ENCODE data around the gene TAF1A. TPM values are rescaled to one million over a fixed set of nuclear protein-coding genes. Genes with fewer than 3 reads are reported as not detected.

The TAF1A gene
- total RNA-seq, 1 donor from 2014 or later: 2.2 TPM

DNA sequence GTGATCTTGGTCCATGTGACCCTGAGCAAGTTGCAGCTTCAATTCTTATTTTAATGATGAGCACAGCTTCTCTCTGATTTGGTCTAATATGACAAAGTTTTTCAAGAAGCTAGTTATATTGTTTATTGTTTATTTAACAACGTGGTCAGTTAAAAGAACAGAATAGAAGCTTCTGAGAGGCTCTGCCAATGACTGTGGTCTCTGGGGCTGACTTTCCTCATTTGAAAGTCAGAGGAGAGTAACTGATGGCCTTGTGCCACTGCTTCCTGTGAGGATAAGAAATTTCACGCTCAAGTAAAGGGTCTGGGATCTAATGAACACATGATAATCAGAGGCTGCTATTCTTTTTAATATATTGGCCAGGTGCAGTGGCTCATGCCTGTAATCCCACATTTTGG is 49.1 kb downstream of the TAF1A start:
- ATAC-seq (no peak), DNase-seq (ENCODE audit: low spot score) (no peak)

DNA sequence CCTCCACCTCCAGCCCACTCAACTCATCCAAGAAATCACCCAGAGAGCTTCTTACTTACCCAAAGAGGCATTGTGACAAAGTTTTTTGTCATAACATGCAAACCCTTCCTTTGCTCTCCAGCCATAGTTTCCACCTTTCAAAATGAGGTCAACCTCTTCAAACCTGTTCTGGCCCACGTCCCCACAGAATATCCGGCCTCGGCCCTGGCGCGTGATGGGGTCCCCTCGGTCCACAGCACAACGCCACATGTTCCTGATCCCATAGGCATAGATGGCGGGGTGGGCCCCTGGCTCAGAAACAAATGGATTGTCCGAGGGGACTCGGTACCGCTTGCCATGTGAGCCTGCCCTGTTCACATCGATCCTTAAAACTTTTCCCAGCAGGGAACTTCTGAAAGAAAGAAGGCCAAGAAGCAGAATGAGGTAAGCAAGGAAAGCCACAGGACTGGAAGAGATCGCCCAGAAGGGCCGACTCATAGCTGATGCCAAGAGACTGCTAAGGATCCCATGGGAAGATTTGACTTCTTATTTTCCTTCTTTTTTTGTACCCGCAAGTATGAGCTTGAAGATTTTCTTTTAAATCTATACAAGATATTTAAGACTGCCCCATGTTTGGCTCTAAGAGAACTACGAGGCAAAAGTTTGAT is 49.7 kb downstream of the TAF1A start:
- DNase-seq (ENCODE audit: low spot score): no peak
- ATAC-seq: no peak

DNA sequence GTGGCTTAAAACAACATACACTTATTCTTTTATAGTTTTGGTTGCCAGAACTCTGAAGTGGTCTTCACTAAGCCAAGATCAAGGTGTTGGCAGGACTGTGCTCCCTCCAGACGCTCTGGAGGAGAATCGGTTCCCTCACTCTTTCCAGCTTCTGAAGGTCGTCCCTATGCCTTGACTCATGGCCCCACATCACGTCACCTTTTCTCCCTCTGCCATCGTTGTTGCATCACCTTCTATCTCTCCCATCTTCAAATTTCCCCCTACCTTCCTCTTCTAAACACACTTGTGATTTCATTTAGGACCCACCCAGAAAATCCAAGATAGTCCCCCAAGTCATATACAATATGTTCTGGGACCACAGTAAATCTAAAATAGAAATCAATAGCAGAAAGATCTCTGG is 54.3 kb downstream of the TAF1A start:
- no peak for ATAC-seq
- no peak for DNase-seq (ENCODE audit: low spot score)

DNA sequence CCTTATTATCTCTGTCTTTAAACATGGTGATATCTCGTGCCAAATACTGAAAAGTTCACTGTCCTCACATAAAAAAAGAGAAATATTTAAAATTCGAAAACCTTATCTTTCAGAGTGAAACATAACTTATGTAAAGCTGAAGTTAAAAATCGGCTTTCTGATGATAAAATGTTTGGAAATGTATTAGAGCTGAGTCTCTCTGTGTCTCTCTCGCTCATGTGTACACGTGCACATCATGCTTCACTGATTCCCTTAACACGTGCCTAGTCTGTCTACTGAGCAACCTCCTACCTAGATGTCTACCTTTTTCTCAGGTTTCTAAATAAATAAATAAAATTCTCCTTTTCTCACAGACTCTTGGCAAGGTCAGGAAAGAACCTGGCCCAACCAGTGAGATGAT is 58.9 kb downstream of the TAF1A start:
- DNase-seq (ENCODE audit: low spot score) (no peak), ATAC-seq (no peak)

DNA sequence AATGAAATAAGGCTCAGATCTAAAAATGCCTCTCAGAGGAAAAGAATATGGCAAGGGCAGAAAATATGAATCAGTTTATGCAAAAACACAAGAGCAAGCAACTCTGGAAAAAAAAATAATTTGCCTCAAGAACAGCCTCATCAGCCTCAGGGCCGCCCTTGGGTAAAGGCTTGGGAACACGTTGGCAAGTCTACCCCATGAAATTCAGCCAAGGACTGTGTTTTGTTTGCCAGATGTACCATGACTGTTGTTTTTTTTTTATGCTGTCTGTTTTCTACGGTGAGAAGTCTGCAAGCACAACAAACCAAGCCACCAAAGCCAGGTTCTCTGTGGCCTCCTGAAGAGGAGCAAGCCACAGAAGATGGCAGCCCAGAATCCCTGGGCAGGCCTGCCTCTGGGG is 59.8 kb downstream of the TAF1A start:
- ATAC-seq (peak; percentile 83), DNase-seq (ENCODE audit: low spot score) (no peak)

DNA sequence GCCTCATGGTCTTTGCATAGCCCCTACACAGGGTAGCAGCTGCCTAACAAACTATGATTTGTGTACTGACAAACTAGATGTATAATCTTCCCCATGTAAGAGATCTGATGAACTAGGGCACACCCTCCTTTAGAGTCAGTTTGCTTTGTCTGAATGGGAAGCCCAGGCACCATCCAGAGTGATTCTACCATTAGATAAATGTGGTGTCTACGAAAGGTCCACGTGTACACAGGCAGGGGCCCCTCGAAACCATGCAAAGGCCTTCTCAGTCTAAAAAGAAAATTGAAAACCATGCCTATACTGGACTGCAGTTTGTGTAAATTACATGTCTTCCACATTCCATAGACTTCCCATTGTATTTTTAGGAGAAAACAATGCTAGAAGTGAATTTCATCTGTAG is 60.6 kb downstream of the TAF1A start:
- DNase-seq (ENCODE audit: low spot score): no peak

DNA sequence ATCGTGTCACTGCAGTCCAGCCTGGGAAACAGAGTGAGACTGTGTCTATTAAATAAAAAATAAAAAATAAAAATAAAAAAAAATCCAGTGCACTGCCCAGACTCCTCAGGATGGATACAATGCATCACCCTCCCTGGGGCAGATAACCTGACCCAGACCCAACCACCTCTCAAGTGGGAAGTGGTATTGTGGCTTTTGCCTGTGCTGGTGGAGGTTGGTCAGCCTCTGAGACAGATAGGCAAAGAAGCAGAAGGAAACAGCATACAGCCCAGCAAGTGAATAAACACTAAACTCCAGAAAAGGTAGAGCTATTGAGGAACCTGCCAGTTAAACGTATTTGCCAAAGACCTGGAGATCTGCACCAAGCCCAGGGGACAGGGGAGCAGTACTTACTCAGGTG is 63.8 kb downstream of the TAF1A start:
- ATAC-seq (no peak), DNase-seq (ENCODE audit: low spot score) (no peak)

More for the DNA sequence above, 60.6 kb downstream of the TAF1A start:
- no peak for ATAC-seq

DNA sequence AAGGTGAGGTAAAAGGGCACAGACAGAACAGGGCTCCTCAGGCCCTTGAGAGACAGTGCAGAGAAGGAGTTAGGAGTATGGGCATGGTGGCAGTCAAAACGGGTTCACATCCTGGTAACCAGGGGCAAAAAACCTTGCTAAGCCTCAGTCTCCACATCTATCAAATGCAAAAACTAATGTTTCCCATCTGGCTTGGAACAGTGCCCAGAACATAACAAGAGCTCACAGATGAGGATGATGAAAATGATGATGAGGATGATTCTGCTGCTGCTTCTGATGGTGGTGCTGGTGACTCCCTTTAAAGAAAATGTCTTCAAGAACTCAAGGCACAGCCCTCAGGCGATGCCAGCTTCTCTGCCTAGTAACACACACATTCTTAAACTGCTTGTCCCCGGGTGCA is 65.9 kb downstream of the TAF1A start:
- ATAC-seq: no peak
- no peak for DNase-seq (ENCODE audit: low spot score)

DNA sequence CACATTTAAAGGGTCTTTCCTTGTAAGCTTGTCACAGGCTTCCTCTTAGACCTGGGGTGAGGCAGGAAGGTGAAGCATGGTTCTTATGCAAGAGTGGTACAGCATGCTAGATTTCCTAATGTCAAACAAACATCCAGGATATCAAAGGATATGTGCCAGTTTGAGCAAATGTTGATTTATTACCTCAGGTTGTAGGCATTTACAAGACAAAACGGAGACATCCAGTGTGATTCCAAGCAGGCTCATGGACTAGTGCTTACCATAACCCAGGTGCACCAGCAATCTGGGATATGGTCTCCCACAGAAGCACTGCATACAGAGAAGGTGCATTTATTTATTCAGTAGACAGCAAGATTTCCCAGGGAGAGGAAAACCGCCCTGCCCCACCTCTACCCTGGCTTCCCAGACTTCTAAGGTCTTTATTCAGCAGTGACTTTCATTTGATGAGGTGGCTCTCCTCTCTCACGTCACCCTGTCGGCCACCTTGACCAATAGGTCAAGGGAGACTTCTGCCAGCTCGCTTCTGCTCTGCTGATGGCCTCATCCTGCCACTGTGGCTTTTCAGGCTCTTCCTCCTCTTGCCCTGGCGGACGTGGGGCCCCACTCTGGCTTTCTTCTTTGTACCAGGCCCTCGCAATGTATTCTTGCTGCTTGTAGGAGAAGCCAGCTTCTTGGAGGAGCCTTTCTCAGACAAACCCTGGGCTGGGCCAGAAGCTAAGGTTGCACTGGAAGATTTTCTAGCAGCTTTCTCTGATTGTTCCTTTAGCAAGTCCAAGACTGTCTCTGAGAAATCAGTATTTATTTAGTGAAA is 67.4 kb downstream of the TAF1A start:
- no peak for DNase-seq (ENCODE audit: low spot score)
- peak; percentile 89 for ATAC-seq

DNA sequence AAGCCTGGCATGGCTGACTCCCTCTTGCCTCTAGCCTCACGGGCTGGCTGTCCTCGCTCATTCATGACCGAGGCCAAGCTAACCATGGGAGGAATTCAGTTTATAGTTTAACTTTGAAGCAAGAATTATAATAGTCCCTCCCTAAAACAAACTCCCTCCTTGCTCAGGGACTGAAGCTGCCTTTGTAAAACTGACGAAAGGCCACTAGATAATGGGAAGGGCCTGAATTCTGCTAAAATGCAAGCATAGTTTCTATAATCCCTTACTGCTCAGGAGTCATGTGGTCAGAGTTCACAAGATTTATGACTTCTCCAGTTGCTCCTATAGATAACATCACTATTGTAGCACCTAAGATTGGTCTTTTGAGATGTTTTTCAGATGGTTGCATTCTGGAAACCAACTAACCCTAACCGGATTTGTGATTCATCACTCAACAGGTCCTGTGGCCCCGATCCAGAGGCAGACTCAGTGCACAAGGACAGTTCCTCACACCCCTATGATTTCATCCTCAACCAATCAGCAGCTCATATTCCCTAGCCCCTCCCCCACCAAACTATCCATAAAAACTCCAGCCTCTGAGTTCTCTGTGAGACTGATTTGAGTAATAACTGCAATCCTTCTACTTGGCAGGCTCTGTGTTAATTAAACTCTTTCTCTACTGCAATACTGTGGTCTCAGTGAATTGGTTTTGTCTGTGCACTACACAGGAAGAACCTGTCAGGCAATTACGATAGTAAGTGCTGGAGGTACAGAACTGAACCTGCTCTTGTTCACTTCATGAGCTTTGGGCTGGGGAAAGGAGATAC is 68.2 kb downstream of the TAF1A start:
- DNase-seq (ENCODE audit: low spot score): no peak
- ATAC-seq: peak; percentile 58

Other genes with a start within 250 kb of the TAF1A start
- gene HHIPL2, start 41.8 kb downstream of the TAF1A start, total RNA-seq: not detected
- gene MIA3, start 28.2 kb upstream of the TAF1A start, total RNA-seq: 89.7 TPM
- 28.0 TPM for gene AIDA, start 122.6 kb upstream of the TAF1A start, total RNA-seq
- gene BROX, start 122.6 kb upstream of the TAF1A start, total RNA-seq: 12.8 TPM
- not detected for gene FAM177B, start 147.3 kb upstream of the TAF1A start, total RNA-seq
- gene DISP1, start 225.1 kb upstream of the TAF1A start, total RNA-seq: 3.4 TPM

Data from left lobe of liver (tissue), 2 donors.